GM13977 (cell line): ENCODE measurements around the gene GPR27.

Experiments
- DNase-seq: peaks from one replicate; pipeline ENCODE4 v3.0.0; 2012; ENCODE audit warnings: low spot score
- in situ Hi-C: fragments of 300-500 bp; cut with MboI; formaldehyde crosslinking; loops from one replicate; pipeline ENCODE4 v1.12.0; 2022; ENCODE audit warnings: low sequenced_read_pairs, low pct_unique_long_range_greater_than_20kb, mixed read lengths, inconsistent platforms; ENCODE audit not compliant: unreplicated experiment
- TF ChIP-seq, protein P1 (sequence below): IDR thresholded peaks from 2 replicates; pipeline ENCODE4 v1.5.1; 2012; ENCODE audit warnings: mild to moderate bottlenecking, control low read depth; ENCODE audit not compliant: insufficient read depth; ENCODE audit errors: extremely low read depth, missing control alignments

The GPR27 gene

DNA sequence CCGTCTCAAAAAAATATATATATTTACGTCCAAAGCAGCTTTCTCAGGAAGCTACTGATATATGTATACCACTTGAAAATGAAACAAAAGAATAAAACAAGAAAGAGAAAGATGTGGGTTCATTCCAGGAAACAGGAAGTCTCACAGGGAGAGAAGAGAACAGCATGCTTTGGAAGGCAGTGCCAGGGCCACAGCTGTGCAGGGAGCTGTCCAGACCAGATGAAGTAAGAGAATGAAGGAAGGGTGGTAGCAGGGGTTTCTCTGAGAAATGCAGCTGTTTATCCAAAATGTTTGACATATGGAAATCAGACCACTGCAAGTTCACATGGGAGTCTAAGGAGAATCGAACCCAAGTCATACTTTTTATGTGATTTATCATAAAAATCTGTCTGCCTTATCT lies 8.9 kb upstream of the GPR27 start:
- TF ChIP-seq, protein P1, sequence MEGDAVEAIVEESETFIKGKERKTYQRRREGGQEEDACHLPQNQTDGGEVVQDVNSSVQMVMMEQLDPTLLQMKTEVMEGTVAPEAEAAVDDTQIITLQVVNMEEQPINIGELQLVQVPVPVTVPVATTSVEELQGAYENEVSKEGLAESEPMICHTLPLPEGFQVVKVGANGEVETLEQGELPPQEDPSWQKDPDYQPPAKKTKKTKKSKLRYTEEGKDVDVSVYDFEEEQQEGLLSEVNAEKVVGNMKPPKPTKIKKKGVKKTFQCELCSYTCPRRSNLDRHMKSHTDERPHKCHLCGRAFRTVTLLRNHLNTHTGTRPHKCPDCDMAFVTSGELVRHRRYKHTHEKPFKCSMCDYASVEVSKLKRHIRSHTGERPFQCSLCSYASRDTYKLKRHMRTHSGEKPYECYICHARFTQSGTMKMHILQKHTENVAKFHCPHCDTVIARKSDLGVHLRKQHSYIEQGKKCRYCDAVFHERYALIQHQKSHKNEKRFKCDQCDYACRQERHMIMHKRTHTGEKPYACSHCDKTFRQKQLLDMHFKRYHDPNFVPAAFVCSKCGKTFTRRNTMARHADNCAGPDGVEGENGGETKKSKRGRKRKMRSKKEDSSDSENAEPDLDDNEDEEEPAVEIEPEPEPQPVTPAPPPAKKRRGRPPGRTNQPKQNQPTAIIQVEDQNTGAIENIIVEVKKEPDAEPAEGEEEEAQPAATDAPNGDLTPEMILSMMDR, result no peak
- DNase-seq, result no peak
- in situ Hi-C loops, result no loop called here

DNA sequence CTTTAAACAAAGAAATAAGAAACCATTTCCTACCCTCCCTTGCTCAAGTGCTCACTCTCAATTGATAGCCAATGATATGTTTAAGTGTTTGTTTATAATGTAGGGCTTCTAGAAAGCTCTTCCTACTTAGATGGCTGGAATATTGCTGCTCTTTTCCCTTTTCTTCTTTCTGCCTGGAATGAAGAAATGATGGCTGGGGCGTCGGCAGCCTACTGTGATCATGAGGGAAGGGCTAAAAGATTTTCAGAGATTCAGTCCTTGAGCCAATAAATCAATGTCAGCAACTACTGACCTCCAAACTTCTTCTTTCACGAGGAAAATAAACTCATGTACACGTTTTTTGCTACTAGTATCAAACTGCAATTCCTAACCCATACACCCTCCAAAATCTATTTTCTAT lies 2.1 kb upstream of the GPR27 start:
- in situ Hi-C loops, result no loop called here
- TF ChIP-seq, protein P1, result no peak
- DNase-seq, result no peak

DNA sequence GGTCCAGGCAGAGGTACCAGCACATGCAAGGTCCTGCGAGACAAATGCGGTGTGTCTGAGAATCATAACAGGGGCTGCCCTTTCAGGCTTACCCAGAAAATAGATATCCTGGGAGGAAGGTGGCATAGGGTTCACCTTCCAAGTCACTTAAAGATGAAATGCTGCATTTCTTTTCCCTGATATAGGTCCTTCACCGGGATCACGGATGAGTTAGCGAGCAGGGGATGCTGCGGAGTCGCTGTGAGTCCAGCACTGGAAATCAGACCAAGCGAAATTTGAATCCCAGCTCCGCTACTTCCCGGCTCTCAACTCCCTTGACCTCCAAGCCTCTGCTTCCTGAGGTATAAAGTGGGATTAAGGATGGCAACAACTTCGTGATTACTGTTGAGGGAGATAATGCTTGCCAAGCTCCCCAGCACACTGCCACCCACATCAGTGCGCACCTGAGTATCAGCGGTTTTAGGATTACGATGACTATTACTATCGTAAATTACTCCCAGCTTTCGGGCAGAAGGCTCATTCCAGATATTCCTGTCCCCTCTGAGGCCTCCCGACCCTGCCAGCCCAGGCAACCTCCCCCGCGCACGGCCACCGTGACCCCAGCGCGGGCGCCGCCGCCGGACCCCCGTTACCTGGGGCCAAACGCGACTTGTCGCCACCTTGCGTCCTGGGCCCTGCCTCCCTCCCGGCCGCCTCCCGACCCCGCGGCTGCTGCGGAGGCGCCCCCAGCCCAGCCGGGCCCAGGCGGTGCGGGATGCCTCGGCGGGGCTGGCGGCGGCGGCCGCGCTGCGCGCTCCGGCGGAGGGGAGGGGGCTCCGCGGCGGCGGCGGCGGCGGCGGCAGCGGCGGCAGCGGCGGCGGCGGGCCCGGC lies 589 bp upstream of the GPR27 start:
- TF ChIP-seq, protein P1, result no peak
- DNase-seq, result no peak
- in situ Hi-C loops, result no loop called here

DNA sequence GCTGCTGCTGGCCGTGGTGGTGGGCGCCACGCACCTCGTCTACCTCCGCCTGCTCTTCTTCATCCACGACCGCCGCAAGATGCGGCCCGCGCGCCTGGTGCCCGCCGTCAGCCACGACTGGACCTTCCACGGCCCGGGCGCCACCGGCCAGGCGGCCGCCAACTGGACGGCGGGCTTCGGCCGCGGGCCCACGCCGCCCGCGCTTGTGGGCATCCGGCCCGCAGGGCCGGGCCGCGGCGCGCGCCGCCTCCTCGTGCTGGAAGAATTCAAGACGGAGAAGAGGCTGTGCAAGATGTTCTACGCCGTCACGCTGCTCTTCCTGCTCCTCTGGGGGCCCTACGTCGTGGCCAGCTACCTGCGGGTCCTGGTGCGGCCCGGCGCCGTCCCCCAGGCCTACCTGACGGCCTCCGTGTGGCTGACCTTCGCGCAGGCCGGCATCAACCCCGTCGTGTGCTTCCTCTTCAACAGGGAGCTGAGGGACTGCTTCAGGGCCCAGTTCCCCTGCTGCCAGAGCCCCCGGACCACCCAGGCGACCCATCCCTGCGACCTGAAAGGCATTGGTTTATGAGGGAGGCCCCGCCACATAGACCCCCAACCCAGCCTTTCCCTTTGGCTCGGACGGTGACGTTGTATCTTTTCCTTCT lies 1.1 kb downstream of the GPR27 start:
- no peak for DNase-seq
- in situ Hi-C loops, result no loop called here
- TF ChIP-seq, protein P1, result no peak

DNA sequence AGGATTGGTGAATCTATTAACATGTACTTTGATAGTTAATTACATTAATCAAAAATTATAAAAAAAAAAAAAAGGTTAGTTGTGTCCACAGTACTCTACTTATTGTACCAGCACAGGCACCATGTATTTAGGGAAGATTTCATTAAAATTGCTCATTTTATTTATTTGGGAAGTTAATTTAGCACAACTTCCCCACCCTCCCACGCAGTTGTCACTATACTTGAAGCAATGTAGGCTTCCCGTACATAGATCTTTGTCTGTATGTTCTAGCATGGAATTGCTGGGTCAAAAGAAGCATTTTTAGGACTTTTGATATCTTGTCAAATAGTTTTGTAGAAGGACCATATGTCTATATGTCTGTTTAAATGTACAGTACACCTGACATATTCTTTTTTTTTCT lies 4.4 kb downstream of the GPR27 start:
- TF ChIP-seq, protein P1, result no peak
- in situ Hi-C loops, result no loop called here
- DNase-seq, result no peak

DNA sequence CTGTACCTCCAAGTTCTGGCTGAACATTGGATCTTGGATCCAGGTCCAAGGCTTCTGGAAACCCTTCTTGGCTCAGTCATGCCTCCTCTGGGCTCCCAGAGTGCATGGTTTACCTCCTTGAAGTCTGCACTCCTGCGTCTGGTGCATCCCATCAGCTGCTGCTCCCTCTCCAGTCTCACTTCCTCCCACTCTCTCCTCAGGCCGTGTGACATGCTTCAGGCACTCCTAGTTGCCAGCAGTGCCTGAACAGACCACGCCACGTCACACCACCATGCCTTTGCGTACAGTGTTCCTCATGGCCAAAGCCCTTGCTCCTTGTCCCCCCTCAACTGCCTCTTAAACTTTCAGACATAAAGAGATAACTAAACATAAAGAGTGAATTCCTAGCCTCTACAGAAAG lies 5.7 kb downstream of the GPR27 start:
- in situ Hi-C loops, result no loop called here
- TF ChIP-seq, protein P1, result no peak
- no peak for DNase-seq
